Gastroesophageal sphincter (tissue), 3 donors: ENCODE results near the gene KRTCAP3.
A peak's percentile ranks its signal among the peaks of the same experiment; 100 is the strongest.

Experiments
- CTCF ChIP-seq, 4 experiments: fragments of 200-600 bp in 2 of 4; fragments of 450-650 bp in 2 of 4; sonication (generic) in 1 of 4; IDR thresholded peaks; one replicate each; pipeline ENCODE4 v1.5.1; 2017 to 2019; ENCODE audit warnings: antibody characterized with exemption in 4 of 4, mild to moderate bottlenecking in 2 of 4, moderate library complexity in 2 of 4
- EP300 ChIP-seq: sonication (generic); formaldehyde crosslinking; IDR thresholded peaks from one replicate; pipeline ENCODE4 v1.6.1; 2017; ENCODE audit warnings: antibody characterized with exemption, mild to moderate bottlenecking
- POLR2AphosphoS5 ChIP-seq: sonication (generic); formaldehyde crosslinking; IDR thresholded peaks from one replicate; pipeline ENCODE4 v1.6.1; 2017; ENCODE audit warnings: antibody characterized with exemption

- TF ChIP-seq CTCF (IDR thresholded peaks at IDR 0.05) (peak; percentile 42 to 57 (median 55)), EP300 (no peak), POLR2AphosphoS5 (no peak)
Observed at GRCh38 chr2:27407798-27408491, 34.2 kb upstream of the KRTCAP3 start.
